SK-N-SH (cell line): ENCODE results near the gene BTBD7. TPM values are rescaled to one million over a fixed set of nuclear protein-coding genes. Genes with fewer than 3 reads are reported as not detected.

Experiments
- CTCF ChIA-PET: fragments of 300-600, 350-600 bp; formaldehyde crosslinking; extraction: SDS; loops from one replicate; lab custom pipeline; 2021; lab: Yijun Ruan, JAX
- POLR2A ChIA-PET: fragments of 350-600 bp; sonication (Branson Sonifier 250); formaldehyde crosslinking; extraction: SDS; loops from one replicate; lab custom pipeline; 2020; ENCODE audit warnings: antibody characterized with exemption, inconsistent platforms; lab: Yijun Ruan, JAX
- DNase-seq: peaks from one replicate; pipeline ENCODE4 v3.0.0; 2012
- H2AFZ ChIP-seq: fragments of 200-600 bp; sonication (generic); 2 replicates; pipeline ENCODE4 v1.8.1; 2016; ENCODE audit warnings: antibody characterized with exemption, mild to moderate bottlenecking, low read depth
- H3F3A ChIP-seq: fragments of 200-600 bp; sonication (generic); replicated peaks from 2 replicates; pipeline ENCODE3; 2016; ENCODE audit warnings: antibody characterized with exemption, mild to moderate bottlenecking; ENCODE audit not compliant: insufficient read depth
- H3K27ac ChIP-seq, 2 experiments: fragments of 200-500 bp in 1 of 2; fragments of 200-600 bp in 1 of 2; sonication (Bioruptor generic) in 1 of 2; sonication (generic), shearing (Covaris generic) in 1 of 2; 2 replicates each; pipeline versions ENCODE4 v1.5.1 to v1.6.1; 2014 to 2016; ENCODE audit warnings: low read depth in 2 of 2, inconsistent platforms in 1 of 2, low read length in 1 of 2, mild to moderate bottlenecking in 1 of 2, mixed read lengths in 1 of 2
- H3K27me3 ChIP-seq: fragments of 200-600 bp; sonication (generic), shearing (Covaris generic); 2 replicates; pipeline ENCODE4 v1.6.1; 2016; ENCODE audit warnings: mixed run types; ENCODE audit not compliant: insufficient read depth
- H3K36me3 ChIP-seq, 2 experiments: fragments of 200-500 bp in 1 of 2; fragments of 200-600 bp in 1 of 2; sonication (Bioruptor generic) in 1 of 2; sonication (generic) in 1 of 2; replicated peaks in 1 of 2; 2 replicates each; pipeline versions ENCODE3 to v1.5.1; 2014 to 2016; ENCODE audit warnings: low read length in 1 of 2, mild to moderate bottlenecking in 1 of 2; ENCODE audit not compliant: insufficient read depth in 2 of 2, control insufficient read depth in 1 of 2
- H3K4me1 ChIP-seq, 2 experiments: fragments of 200-500 bp in 1 of 2; fragments of 200-600 bp in 1 of 2; sonication (Bioruptor generic) in 1 of 2; sonication (generic), shearing (Covaris generic) in 1 of 2; 2 replicates each; pipeline versions ENCODE4 v1.5.1 to v1.6.1; 2014 to 2016; ENCODE audit warnings: low read depth in 1 of 2, low read length in 1 of 2, mixed run types in 1 of 2; ENCODE audit not compliant: insufficient read depth in 2 of 2, control insufficient read depth in 1 of 2
- H3K4me2 ChIP-seq: fragments of 200-600 bp; sonication (generic), shearing (Covaris generic); 2 replicates; pipeline ENCODE4 v1.6.1; 2017; ENCODE audit warnings: mixed run types
- H3K4me3 ChIP-seq, 2 experiments: fragments of 200-500 bp in 1 of 2; fragments of 200-600 bp in 1 of 2; sonication (Bioruptor generic) in 1 of 2; sonication (generic), shearing (Covaris generic) in 1 of 2; 2 replicates each; pipeline versions ENCODE4 v1.5.1 to v1.8.1; 2014 to 2016; ENCODE audit warnings: low read depth in 2 of 2, inconsistent platforms in 1 of 2, low read length in 1 of 2, mild to moderate bottlenecking in 1 of 2, mixed read lengths in 1 of 2, moderate library complexity in 1 of 2
- H3K79me2 ChIP-seq: fragments of 200-600 bp; sonication (generic); 2 replicates; pipeline ENCODE4 v1.8.1; 2017; ENCODE audit warnings: mild to moderate bottlenecking; ENCODE audit not compliant: insufficient read depth
- H3K9ac ChIP-seq: fragments of 200-600 bp; sonication (generic); 2 replicates; pipeline ENCODE4 v1.6.1; 2017; ENCODE audit warnings: mixed run types
- H3K9me2 ChIP-seq: fragments of 200-600 bp; sonication (generic); 2 replicates; pipeline ENCODE4 v1.6.1; 2017; ENCODE audit warnings: mixed run types
- H3K9me3 ChIP-seq: fragments of 200-600 bp; sonication (generic); 2 replicates; pipeline ENCODE4 v1.6.1; 2017; ENCODE audit warnings: mixed run types, mild to moderate bottlenecking, moderate library complexity
- H4K20me1 ChIP-seq: fragments of 200-600 bp; sonication (generic); 2 replicates; pipeline ENCODE4 v1.6.1; 2017; ENCODE audit warnings: mild to moderate bottlenecking, mixed run types; ENCODE audit not compliant: insufficient read depth
- CHD2 ChIP-seq: fragments of 150-350 bp; IDR thresholded peaks from 2 replicates; pipeline ENCODE4 v1.6.1; 2018; ENCODE audit warnings: low read length; ENCODE audit not compliant: partially characterized antibody
- ELF1 ChIP-seq: IDR thresholded peaks from 2 replicates; pipeline ENCODE4 v1.4.0; 2012
- EP300 ChIP-seq, 2 experiments: IDR thresholded peaks; 2 replicates each; pipeline versions ENCODE4 v1.4.0 to v1.6.1; 2012; ENCODE audit warnings: borderline replicate concordance in 1 of 2, low read depth in 1 of 2, low read length in 1 of 2
- FOXJ3 ChIP-seq: sonication (generic); formaldehyde crosslinking; IDR thresholded peaks from 2 replicates; pipeline ENCODE4 v1.5.1; 2020; ENCODE audit warnings: mild to moderate bottlenecking, missing genetic modification reagents
- JUND ChIP-seq: IDR thresholded peaks from 2 replicates; pipeline ENCODE4 v1.4.0; 2012
- MXI1 ChIP-seq: IDR thresholded peaks from 2 replicates; pipeline ENCODE4 v1.6.1; 2012; ENCODE audit warnings: mild to moderate bottlenecking, low read depth, low read length, improper control_type of control experiment
- POLR2AphosphoS5 ChIP-seq: IDR thresholded peaks from 2 replicates; pipeline ENCODE4 v1.6.1; 2012; ENCODE audit warnings: low read depth, low read length
- RAD21 ChIP-seq: IDR thresholded peaks from 2 replicates; pipeline ENCODE4 v1.6.1; 2012; ENCODE audit warnings: mild to moderate bottlenecking, low read length
- RXRA ChIP-seq: IDR thresholded peaks from 2 replicates; pipeline ENCODE4 v1.4.0; 2012; ENCODE audit warnings: low read depth, mild to moderate bottlenecking, borderline replicate concordance
- TAF1 ChIP-seq: IDR thresholded peaks from 2 replicates; pipeline ENCODE4 v1.6.1; 2012; ENCODE audit warnings: low read depth, mild to moderate bottlenecking, low read length, moderate library complexity, borderline replicate concordance
- TEAD4 ChIP-seq: IDR thresholded peaks from 2 replicates; pipeline ENCODE4 v1.4.0; 2012; ENCODE audit warnings: mild to moderate bottlenecking, borderline replicate concordance; ENCODE audit not compliant: insufficient read depth
- WGBS: methylation state at CpG from one replicate; pipeline ENCODE4 v1.1.6; 2017; ENCODE audit warnings: low lambda C conversion rate; 5-methylcytosine and 5-hydroxymethylcytosine counted together
- polyA plus RNA-seq, 3 experiments: library from polyadenylated mRNA; depleted of rRNA; stranded (reverse); fragments of >200 nt; gene quantifications; 2 replicates each; pipeline ENCODE4 v1.2.3, GENCODE V29; 2012
- TF ChIP-seq, protein P1 (sequence below): IDR thresholded peaks from 2 replicates; pipeline ENCODE4 v1.4.0; 2012; ENCODE audit warnings: low read depth, borderline replicate concordance
- TF ChIP-seq, protein P2 (sequence below): fragments of 200-600 bp; sonication (generic); IDR thresholded peaks from 2 replicates; pipeline ENCODE4 v1.6.1; 2017; ENCODE audit warnings: antibody characterized with exemption, mild to moderate bottlenecking, moderate library complexity
- TF ChIP-seq, protein P3 (sequence below): fragments of 150-350 bp; IDR thresholded peaks from 2 replicates; pipeline ENCODE4 v1.6.1; 2017; ENCODE audit warnings: antibody characterized with exemption, low read length, low read depth, borderline replicate concordance
- TF ChIP-seq, protein P4 (sequence below): IDR thresholded peaks from 2 replicates; pipeline ENCODE4 v1.4.0; 2012; ENCODE audit warnings: low read depth

BTBD7 gene
- polyA plus RNA-seq, 1 of the 3 experiments (the other 2 are of a cell fraction) = 8.6 TPM

DNA sequence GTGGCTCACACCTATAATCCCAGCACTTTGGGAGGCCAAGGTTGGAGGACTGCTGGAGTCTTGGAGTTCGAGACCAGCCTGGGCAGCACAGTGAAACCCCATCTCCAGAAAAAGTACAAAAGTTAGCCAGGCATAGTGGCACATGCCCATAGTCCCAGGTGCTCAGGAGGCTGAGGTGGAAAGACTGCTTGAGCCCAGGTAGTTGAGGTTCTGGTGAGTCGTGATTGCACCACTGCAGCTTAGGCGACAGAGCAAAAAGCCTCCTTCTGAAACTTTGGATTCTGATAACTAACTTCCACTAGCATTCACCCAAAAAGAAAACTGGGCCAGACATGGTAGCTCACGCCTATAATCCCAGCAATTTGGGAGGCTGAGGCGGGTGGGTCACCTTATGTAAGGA lies 6.6 kb downstream of the BTBD7 start:
- no peak overlapping the region for H3K27ac ChIP-seq
- DNase-seq = no peak
- no peak overlapping the region for H2AFZ ChIP-seq
- 87% methylated on average over 5 of the region's 5 CpGs for WGBS
- H3F3A ChIP-seq = no peaks in the 10 kb centered on the region
- peaks cover 0 to 4% of the 10 kb centered on the region in 2 experiments; a peak in 3 of 4 replicates for H3K4me1 ChIP-seq
- ChIA-PET CTCF (no interaction called here), POLR2A (no interaction called here)
- TF ChIP-seq FOXJ3 (CRISPR knock-in tag) (no peak), RXRA (no peak), ELF1 (no peak), RAD21 (no peak), TAF1 (no peak), POLR2AphosphoS5 (no peak), MXI1 (no peak)
- TF ChIP-seq, protein P1, sequence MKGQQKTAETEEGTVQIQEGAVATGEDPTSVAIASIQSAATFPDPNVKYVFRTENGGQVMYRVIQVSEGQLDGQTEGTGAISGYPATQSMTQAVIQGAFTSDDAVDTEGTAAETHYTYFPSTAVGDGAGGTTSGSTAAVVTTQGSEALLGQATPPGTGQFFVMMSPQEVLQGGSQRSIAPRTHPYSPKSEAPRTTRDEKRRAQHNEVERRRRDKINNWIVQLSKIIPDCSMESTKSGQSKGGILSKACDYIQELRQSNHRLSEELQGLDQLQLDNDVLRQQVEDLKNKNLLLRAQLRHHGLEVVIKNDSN = no peak
- TF ChIP-seq, protein P2, sequence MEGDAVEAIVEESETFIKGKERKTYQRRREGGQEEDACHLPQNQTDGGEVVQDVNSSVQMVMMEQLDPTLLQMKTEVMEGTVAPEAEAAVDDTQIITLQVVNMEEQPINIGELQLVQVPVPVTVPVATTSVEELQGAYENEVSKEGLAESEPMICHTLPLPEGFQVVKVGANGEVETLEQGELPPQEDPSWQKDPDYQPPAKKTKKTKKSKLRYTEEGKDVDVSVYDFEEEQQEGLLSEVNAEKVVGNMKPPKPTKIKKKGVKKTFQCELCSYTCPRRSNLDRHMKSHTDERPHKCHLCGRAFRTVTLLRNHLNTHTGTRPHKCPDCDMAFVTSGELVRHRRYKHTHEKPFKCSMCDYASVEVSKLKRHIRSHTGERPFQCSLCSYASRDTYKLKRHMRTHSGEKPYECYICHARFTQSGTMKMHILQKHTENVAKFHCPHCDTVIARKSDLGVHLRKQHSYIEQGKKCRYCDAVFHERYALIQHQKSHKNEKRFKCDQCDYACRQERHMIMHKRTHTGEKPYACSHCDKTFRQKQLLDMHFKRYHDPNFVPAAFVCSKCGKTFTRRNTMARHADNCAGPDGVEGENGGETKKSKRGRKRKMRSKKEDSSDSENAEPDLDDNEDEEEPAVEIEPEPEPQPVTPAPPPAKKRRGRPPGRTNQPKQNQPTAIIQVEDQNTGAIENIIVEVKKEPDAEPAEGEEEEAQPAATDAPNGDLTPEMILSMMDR = no peak
- TF ChIP-seq, protein P3, sequence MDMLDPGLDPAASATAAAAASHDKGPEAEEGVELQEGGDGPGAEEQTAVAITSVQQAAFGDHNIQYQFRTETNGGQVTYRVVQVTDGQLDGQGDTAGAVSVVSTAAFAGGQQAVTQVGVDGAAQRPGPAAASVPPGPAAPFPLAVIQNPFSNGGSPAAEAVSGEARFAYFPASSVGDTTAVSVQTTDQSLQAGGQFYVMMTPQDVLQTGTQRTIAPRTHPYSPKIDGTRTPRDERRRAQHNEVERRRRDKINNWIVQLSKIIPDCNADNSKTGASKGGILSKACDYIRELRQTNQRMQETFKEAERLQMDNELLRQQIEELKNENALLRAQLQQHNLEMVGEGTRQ = no peak
- TF ChIP-seq, protein P4, sequence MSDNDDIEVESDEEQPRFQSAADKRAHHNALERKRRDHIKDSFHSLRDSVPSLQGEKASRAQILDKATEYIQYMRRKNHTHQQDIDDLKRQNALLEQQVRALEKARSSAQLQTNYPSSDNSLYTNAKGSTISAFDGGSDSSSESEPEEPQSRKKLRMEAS = no peak
- H3K27me3 ChIP-seq = no peaks in the 10 kb centered on the region
- H3K9me2 ChIP-seq = no peaks in the 10 kb centered on the region
- H3K36me3 ChIP-seq = peaks cover 0 to 9% of the 10 kb centered on the region in 2 experiments
- no peaks in the 10 kb centered on the region for H3K9me3 ChIP-seq
- H4K20me1 ChIP-seq = peaks cover 84% of the 10 kb centered on the region
- no peak overlapping the region for H3K9ac ChIP-seq
- H3K4me3 ChIP-seq = no peak overlapping the region
- H3K79me2 ChIP-seq = peaks cover 100% of the 10 kb centered on the region
- no peak overlapping the region for H3K4me2 ChIP-seq

- DNase-seq = no peak
- ChIA-PET POLR2A (no interaction called here), CTCF (no interaction called here)
- H3K36me3 ChIP-seq = peaks cover 0 to 9% of the 10 kb centered on the region in 2 experiments
- H3K79me2 ChIP-seq = peaks cover 100% of the 10 kb centered on the region
- 97% methylated on average over 4 of the region's 4 CpGs for WGBS
- no peaks in the 10 kb centered on the region for H3K9me3 ChIP-seq
- H3K4me3 ChIP-seq = no peak overlapping the region
- peaks cover 0 to 16% of the 10 kb centered on the region in 2 experiments; a peak in 2 of 4 replicates for H3K4me1 ChIP-seq
- H3K27me3 ChIP-seq = no peaks in the 10 kb centered on the region
- H3K27ac ChIP-seq = no peak overlapping the region
- no peak overlapping the region for H3K9ac ChIP-seq
- peaks cover 78% of the 10 kb centered on the region for H4K20me1 ChIP-seq
- H3F3A ChIP-seq = peaks cover 4% of the 10 kb centered on the region
- no peak overlapping the region for H2AFZ ChIP-seq
- TF ChIP-seq EP300 (IDR thresholded peaks at IDR 0.05; ENCODE audit: borderline replicate concordance in 1 of 2, low read depth in 1 of 2, low read length in 1 of 2) (no peak), TEAD4 (no peak), JUND (no peak), MXI1 (no peak), RXRA (no peak), CHD2 (no peak)
- H3K4me2 ChIP-seq = no peak overlapping the region
- no peaks in the 10 kb centered on the region for H3K9me2 ChIP-seq
Measured at GRCh38 chr14:93323600-93324174, 9.1 kb downstream of the BTBD7 start.
